Keratinocyte (primary cell): Measurements from ENCODE around the gene KMT2C.

Experiments used
- EZH2 ChIP-seq: IDR thresholded peaks from one replicate; pipeline ENCODE4 v1.6.1; 2012; ENCODE audit warnings: inconsistent platforms, mild to moderate bottlenecking, low read length, moderate library complexity
- TF ChIP-seq, protein P1 (sequence below), 3 experiments: IDR thresholded peaks in 1 of 3; conservative IDR thresholded peaks in 1 of 3; optimal IDR thresholded peaks in 1 of 3; 2 replicates in 2 of 3; 3 replicates in 1 of 3; pipeline versions ENCODE3 to v1.5.1; 2011; ENCODE audit warnings: low read length in 3 of 3, mild to moderate bottlenecking in 3 of 3, moderate library complexity in 2 of 3, control low read depth in 1 of 3, inconsistent platforms in 1 of 3; ENCODE audit not compliant: insufficient read depth in 2 of 3; ENCODE audit errors: extremely low read depth in 1 of 3

DNA sequence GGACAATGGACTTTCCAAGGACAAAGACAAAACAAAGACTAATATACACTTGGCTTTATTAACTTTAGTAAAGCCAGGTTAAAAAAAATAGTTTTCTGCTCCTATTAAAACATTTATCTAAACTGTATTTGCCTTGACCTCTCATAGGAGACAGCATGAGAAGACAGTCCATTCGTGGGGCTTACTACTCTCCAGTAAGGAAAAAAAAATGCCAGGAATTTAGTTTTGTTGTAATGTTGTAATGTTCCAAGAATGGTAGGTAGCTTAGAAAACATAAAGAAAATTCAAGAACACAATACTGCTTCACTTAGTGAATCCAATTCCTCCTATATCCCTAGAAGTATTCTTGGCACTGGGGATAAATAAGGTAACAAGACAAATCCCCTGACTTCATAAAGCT, 81.7 kb downstream of the KMT2C start:
- TF ChIP-seq, protein P1, sequence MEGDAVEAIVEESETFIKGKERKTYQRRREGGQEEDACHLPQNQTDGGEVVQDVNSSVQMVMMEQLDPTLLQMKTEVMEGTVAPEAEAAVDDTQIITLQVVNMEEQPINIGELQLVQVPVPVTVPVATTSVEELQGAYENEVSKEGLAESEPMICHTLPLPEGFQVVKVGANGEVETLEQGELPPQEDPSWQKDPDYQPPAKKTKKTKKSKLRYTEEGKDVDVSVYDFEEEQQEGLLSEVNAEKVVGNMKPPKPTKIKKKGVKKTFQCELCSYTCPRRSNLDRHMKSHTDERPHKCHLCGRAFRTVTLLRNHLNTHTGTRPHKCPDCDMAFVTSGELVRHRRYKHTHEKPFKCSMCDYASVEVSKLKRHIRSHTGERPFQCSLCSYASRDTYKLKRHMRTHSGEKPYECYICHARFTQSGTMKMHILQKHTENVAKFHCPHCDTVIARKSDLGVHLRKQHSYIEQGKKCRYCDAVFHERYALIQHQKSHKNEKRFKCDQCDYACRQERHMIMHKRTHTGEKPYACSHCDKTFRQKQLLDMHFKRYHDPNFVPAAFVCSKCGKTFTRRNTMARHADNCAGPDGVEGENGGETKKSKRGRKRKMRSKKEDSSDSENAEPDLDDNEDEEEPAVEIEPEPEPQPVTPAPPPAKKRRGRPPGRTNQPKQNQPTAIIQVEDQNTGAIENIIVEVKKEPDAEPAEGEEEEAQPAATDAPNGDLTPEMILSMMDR (optimal IDR thresholded peaks at IDR 0.05 in 1 of 3, IDR thresholded peaks at IDR 0.05 in 1 of 3, conservative IDR thresholded peaks at IDR 0.05 in 1 of 3; ENCODE audit: extremely low read depth in 1 of 3, insufficient read depth in 2 of 3, low read length in 3 of 3) = no peak
- no peak for TF ChIP-seq EZH2
